HL-60 (cell line): Measurements from ENCODE around the gene SUSD1.

ENCODE experiments used
- DNase-seq, 2 experiments: peaks; one replicate each; pipeline ENCODE4 v3.0.0-alpha.2; 2010 to 2020; ENCODE audit warnings: low read depth in 1 of 2, low spot score in 1 of 2
- H3K27ac ChIP-seq: fragments of 250-450 bp; sonication (Bioruptor Pico); replicated peaks from 2 replicates; pipeline ENCODE4 v1.5.1; 2020; ENCODE audit warnings: mild to moderate bottlenecking, moderate library complexity
- H3K27me3 ChIP-seq: fragments of 250-450 bp; sonication (Bioruptor Pico); 2 replicates; pipeline ENCODE4 v1.5.1; 2021; ENCODE audit warnings: mild to moderate bottlenecking, moderate library complexity; ENCODE audit not compliant: insufficient read depth, poor library complexity, severe bottlenecking
- H3K4me3 ChIP-seq: replicated peaks from 2 replicates; pipeline ENCODE4 v1.5.1; 2011; ENCODE audit warnings: mild to moderate bottlenecking, control low read depth, low read length; ENCODE audit not compliant: insufficient read depth
- CTCF ChIP-seq: IDR thresholded peaks from one replicate; pipeline ENCODE4 v1.5.1; 2011; ENCODE audit warnings: low read length, control low read depth, inconsistent platforms; ENCODE audit not compliant: insufficient read depth
- GABPA ChIP-seq: IDR thresholded peaks from 2 replicates; pipeline ENCODE4 v1.6.1; 2012; ENCODE audit warnings: low read depth
- POLR2AphosphoS5 ChIP-seq: IDR thresholded peaks from 2 replicates; pipeline ENCODE4 v1.6.1; 2012; ENCODE audit warnings: low read depth
- REST ChIP-seq: IDR thresholded peaks from 2 replicates; pipeline ENCODE4 v1.6.1; 2012; ENCODE audit warnings: low read depth; ENCODE audit not compliant: insufficient replicate concordance
- SPI1 ChIP-seq: IDR thresholded peaks from 2 replicates; pipeline ENCODE4 v1.6.1; 2012; ENCODE audit warnings: low read depth, mild to moderate bottlenecking, borderline replicate concordance

The SUSD1 gene

DNA sequence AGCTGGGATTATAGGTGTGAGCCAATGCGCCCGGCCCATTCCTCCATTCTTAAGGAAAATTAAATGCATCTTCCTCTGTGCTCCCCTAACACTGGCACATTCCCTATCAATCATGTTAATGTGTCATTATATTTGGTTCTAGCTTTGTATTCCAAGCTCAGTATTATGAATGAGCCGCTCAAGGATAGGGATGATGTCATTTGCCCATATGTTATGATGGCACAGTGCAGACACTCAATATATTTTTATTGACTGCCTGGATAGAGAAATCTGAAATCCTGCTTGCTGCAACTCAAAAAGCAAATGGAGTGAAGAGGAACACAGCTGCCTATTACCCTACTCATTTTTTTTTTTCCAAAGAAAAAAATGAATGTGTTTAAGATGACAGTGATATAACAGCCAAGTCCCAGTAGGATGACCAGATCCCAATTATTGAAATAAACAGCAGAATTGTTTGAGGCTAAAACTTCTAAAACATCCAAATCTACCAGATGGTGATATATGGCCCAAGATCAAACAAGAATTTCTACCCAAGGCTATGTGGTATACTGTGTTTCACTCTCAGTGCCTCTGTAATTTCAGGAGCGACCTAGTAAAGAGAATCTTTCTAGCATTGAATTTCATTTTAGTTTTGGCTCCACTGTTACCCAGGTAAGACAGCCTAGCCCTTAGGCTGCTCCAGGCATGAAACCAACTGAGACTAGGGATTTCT, 16.3 kb downstream of the SUSD1 start:
- H3K27ac ChIP-seq = no peak overlapping the region
- H3K4me3 ChIP-seq = no peak overlapping the region
- DNase-seq = no peak
- TF ChIP-seq POLR2AphosphoS5 (no peak), REST (no peak), CTCF (no peak), SPI1 (no peak), GABPA (no peak)
- no peaks in the 10 kb centered on the region for H3K27me3 ChIP-seq

DNA sequence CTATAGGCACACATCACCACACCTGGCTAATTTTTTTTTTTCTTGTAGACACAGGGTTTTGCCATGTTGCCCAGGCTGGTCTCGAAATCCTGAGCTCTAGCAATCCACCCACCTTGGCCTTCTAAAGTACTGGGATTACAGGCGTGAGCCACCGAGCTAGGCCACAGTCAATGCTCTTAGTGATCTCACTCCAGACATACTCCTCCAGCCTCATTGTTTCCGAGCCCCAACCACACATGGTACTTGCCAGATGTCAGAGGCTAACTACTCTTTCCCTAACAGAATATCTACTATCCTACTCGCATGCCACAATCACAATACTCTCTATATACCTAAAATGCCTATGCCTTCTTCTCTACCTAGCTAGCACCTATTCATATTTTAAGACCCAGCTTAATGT, 17.1 kb downstream of the SUSD1 start:
- no peak for DNase-seq
- Histone ChIP-seq H3K27me3 (no peaks in the 10 kb centered on the region), H3K27ac (no peak overlapping the region), H3K4me3 (no peak overlapping the region)
- TF ChIP-seq REST (no peak), GABPA (no peak), SPI1 (no peak), POLR2AphosphoS5 (no peak), CTCF (no peak)

GRCh38 chr9:112157087-112157486, 18.0 kb downstream of the SUSD1 start:
- H3K27me3 ChIP-seq = no peaks in the 10 kb centered on the region
- no peak overlapping the region for H3K27ac ChIP-seq
- TF ChIP-seq CTCF (no peak), GABPA (no peak), SPI1 (no peak), REST (no peak), POLR2AphosphoS5 (no peak)
- H3K4me3 ChIP-seq = no peak overlapping the region
- no peak for DNase-seq
